ENCODE data around the gene DDX20. TPM values are rescaled to one million over a fixed set of nuclear protein-coding genes. Genes with fewer than 3 reads are reported as not detected.

Gene DDX20
- total and polyA plus RNA-seq, 2 donors (not counting 3 experiments of a cell fraction or from before 2014, with no cell fraction given), result 4.1 to 15.9 TPM

DNA sequence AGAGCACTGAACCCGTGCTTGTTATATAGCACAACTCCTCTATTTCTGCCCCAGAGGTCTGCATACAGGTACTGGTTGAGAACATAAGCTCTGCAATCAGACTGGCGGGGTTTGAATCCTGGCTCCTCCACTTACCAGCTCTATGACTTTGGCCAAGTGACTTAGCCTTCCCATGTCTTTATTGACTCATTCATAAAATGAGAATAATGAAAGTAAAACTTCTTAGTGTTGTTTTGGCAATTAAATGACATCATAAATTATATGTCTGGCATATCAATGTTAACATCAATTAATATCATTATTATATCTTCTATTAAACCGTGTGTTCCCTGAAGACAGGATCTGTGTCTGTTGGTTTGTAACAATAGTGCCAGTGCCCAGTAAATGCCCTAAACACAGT is 20.8 kb upstream of the DDX20 start:
- Histone ChIP-seq H3K9me1 (replicated peaks; ENCODE audit: control insufficient read depth, extremely low read depth, insufficient read depth, low read length) (no peaks in the 10 kb centered on the region), H3K9me3 (replicated peaks; ENCODE audit: control insufficient read depth, insufficient read depth, low read length) (no peaks in the 10 kb centered on the region), H3K27me3 (ENCODE audit: control insufficient read depth in 2 of 2, insufficient read depth in 2 of 2, low read length in 2 of 2) (no peaks in the 10 kb centered on the region), H3K27ac (ENCODE audit: insufficient read depth, low read depth, low read length) (no peak overlapping the region), H4K20me1 (replicated peaks; ENCODE audit: control insufficient read depth, extremely low read depth, insufficient read depth, low read length) (no peaks in the 10 kb centered on the region), H3K4me2 (ENCODE audit: insufficient read depth, low read length) (no peak overlapping the region), H3K4me1 (ENCODE audit: control insufficient read depth, extremely low read depth, insufficient read depth, low read length) (peaks cover 41% of the 10 kb centered on the region), H3K4me3 (replicated peaks in 1 of 3; ENCODE audit: insufficient read depth in 1 of 3, low read depth in 1 of 3, low read length in 3 of 3) (no peak overlapping the region), H3K36me3 (ENCODE audit: control insufficient read depth in 2 of 2, extremely low read depth in 1 of 2, insufficient read depth in 2 of 2, low read length in 2 of 2) (no peaks in the 10 kb centered on the region), H2AFZ (ENCODE audit: low read depth, low read length) (no peak overlapping the region), H3K79me2 (ENCODE audit: control insufficient read depth, insufficient read depth, low read length) (no peaks in the 10 kb centered on the region), H3K9ac (replicated peaks; ENCODE audit: extremely low read depth, insufficient read depth, low read length) (no peak overlapping the region)
- TF ChIP-seq JUN (IDR thresholded peaks at IDR 0.05; ENCODE audit: borderline replicate concordance, insufficient read depth, insufficient read length, low read depth) (no peak), GATA2 (IDR thresholded peaks at IDR 0.05; ENCODE audit: insufficient read depth, insufficient read length, low read depth, low read length) (no peak), POLR2A (IDR thresholded peaks at IDR 0.05; ENCODE audit: low read depth, low read length) (no peak), POLR2AphosphoS5 (IDR thresholded peaks at IDR 0.05; ENCODE audit: insufficient read depth, low read depth, low read length) (no peak)
- TF ChIP-seq, protein P1, sequence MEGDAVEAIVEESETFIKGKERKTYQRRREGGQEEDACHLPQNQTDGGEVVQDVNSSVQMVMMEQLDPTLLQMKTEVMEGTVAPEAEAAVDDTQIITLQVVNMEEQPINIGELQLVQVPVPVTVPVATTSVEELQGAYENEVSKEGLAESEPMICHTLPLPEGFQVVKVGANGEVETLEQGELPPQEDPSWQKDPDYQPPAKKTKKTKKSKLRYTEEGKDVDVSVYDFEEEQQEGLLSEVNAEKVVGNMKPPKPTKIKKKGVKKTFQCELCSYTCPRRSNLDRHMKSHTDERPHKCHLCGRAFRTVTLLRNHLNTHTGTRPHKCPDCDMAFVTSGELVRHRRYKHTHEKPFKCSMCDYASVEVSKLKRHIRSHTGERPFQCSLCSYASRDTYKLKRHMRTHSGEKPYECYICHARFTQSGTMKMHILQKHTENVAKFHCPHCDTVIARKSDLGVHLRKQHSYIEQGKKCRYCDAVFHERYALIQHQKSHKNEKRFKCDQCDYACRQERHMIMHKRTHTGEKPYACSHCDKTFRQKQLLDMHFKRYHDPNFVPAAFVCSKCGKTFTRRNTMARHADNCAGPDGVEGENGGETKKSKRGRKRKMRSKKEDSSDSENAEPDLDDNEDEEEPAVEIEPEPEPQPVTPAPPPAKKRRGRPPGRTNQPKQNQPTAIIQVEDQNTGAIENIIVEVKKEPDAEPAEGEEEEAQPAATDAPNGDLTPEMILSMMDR (IDR thresholded peaks at IDR 0.05; ENCODE audit: extremely low read depth in 1 of 2, insufficient read depth in 1 of 2, low read depth in 1 of 2, low read length in 2 of 2), result no peak
- TF ChIP-seq, protein P2, sequence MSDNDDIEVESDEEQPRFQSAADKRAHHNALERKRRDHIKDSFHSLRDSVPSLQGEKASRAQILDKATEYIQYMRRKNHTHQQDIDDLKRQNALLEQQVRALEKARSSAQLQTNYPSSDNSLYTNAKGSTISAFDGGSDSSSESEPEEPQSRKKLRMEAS (IDR thresholded peaks at IDR 0.05; ENCODE audit: insufficient read depth, insufficient read length), result no peak
- CTCF ChIA-PET, result interaction anchor here (1.4 to 4.3 kb wide), 4 partner anchors 9 to 21 kb away, joined by 3 to 30 read pairs (median 10); no protein-coding TSS in a partner anchor
- FAIRE-seq (no peak), DNase-seq (ENCODE audit: low read depth, low spot score) (no peak)
- BruUV-seq (replicated peaks), result no TSS peak
- intact Hi-C loops (cut with micrococcal nuclease), result loop anchor here (10.0 kb wide), 1 partner anchor 770 kb away; the partner anchor contains the start of gene LRIF1
- POLR2A ChIA-PET, result no interaction called here
- dilution Hi-C loops (cut with MboI; ENCODE audit: extremely low pct_ligation_motif_present, low sequenced_read_pairs), result no loop called here

Data from endothelial cell of umbilical vein (primary cell).